Epithelial cell of proximal tubule (primary cell): ENCODE results near the gene ARHGAP26. TPM values are rescaled to one million over a fixed set of nuclear protein-coding genes. Genes with fewer than 3 reads are reported as not detected.

Experiments used
- DNase-seq: peaks from one replicate; pipeline ENCODE4 v3.0.0-alpha.2; 2011; ENCODE audit warnings: low read depth
- H3K4me3 ChIP-seq: 2 replicates; pipeline ENCODE4 v1.5.1; 2011; ENCODE audit warnings: low read depth, mild to moderate bottlenecking, low read length
- CTCF ChIP-seq: conservative IDR thresholded peaks from 2 replicates; pipeline ENCODE4 v1.5.1; 2012; ENCODE audit warnings: low read depth, mild to moderate bottlenecking, low read length
- total RNA-seq: library from RNA; depleted of rRNA; stranded (reverse); fragments of >200 nt; gene quantifications from 2 replicates; pipeline ENCODE4 v1.2.3, GENCODE V29; 2015

The ARHGAP26 gene
- total RNA-seq, 1 donor from 2014 or later = 7.0 TPM

- no peak overlapping the region for H3K4me3 ChIP-seq
- TF ChIP-seq CTCF = no peak
- no peak for DNase-seq
These were observed 391.8 kb downstream of the ARHGAP26 start for GRCh38 chr5:143161885-143162540.

- TF ChIP-seq CTCF = no peak
- no peak overlapping the region for H3K4me3 ChIP-seq
- no peak for DNase-seq
These were observed 392.6 kb downstream of the ARHGAP26 start for GRCh38 chr5:143162810-143163209.

- no peak for DNase-seq
- TF ChIP-seq CTCF = peak; percentile 22
- H3K4me3 ChIP-seq = no peak overlapping the region
These were observed 394.4 kb downstream of the ARHGAP26 start for GRCh38 chr5:143164557-143164956.

- no peak for TF ChIP-seq CTCF
- no peak overlapping the region for H3K4me3 ChIP-seq
- no peak for DNase-seq
These were observed 395.1 kb downstream of the ARHGAP26 start for GRCh38 chr5:143165049-143165880.

- no peak for TF ChIP-seq CTCF
- no peak overlapping the region for H3K4me3 ChIP-seq
- no peak for DNase-seq
These were observed 395.9 kb downstream of the ARHGAP26 start for GRCh38 chr5:143166090-143166489.

- TF ChIP-seq CTCF = no peak
- H3K4me3 ChIP-seq = no peak overlapping the region
- DNase-seq = no peak
These were observed 396.7 kb downstream of the ARHGAP26 start for GRCh38 chr5:143166661-143167420.
